Hepatocyte (in vitro differentiated cells): ENCODE measurements around the gene ASGR2. TPM values are rescaled to one million over a fixed set of nuclear protein-coding genes. Genes with fewer than 3 reads are reported as not detected.

Experiments used
- DNase-seq: peaks from one replicate; pipeline ENCODE4 v3.0.0-alpha.2; 2016; ENCODE audit warnings: low spot score
- H2AFZ ChIP-seq: fragments of 200-600 bp; sonication (generic); 2 replicates; pipeline ENCODE4 v1.6.0; 2016; ENCODE audit warnings: antibody characterized with exemption, mild to moderate bottlenecking
- H3K27ac ChIP-seq: fragments of 200-600 bp; sonication (generic); 2 replicates; pipeline ENCODE4 v1.5.1; 2016; ENCODE audit warnings: mild to moderate bottlenecking
- H3K27me3 ChIP-seq: fragments of 200-600 bp; sonication (generic); 2 replicates; pipeline ENCODE4 v1.6.1; 2016
- H3K36me3 ChIP-seq: fragments of 200-600 bp; sonication (generic); replicated peaks from 2 replicates; pipeline ENCODE4 v1.5.1; 2016; ENCODE audit warnings: low read depth; ENCODE audit not compliant: insufficient read depth
- H3K4me1 ChIP-seq: fragments of 200-600 bp; sonication (generic); 2 replicates; pipeline ENCODE4 v1.5.1; 2016; ENCODE audit warnings: mild to moderate bottlenecking, moderate library complexity; ENCODE audit not compliant: insufficient read depth
- H3K4me2 ChIP-seq: fragments of 200-600 bp; sonication (generic); 2 replicates; pipeline ENCODE4 v1.6.0; 2016
- H3K4me3 ChIP-seq: fragments of 200-600 bp; sonication (generic); 2 replicates; pipeline ENCODE4 v1.5.1; 2016; ENCODE audit warnings: mild to moderate bottlenecking
- H3K79me2 ChIP-seq: fragments of 200-600 bp; sonication (generic); 2 replicates; pipeline ENCODE4 v1.6.0; 2017; ENCODE audit warnings: mild to moderate bottlenecking
- H3K9me2 ChIP-seq: fragments of 200-600 bp; sonication (generic); replicated peaks from 2 replicates; pipeline ENCODE4 v1.6.0; 2017; ENCODE audit warnings: mild to moderate bottlenecking; ENCODE audit not compliant: insufficient read depth
- H3K9me3 ChIP-seq: fragments of 200-600 bp; sonication (generic); 2 replicates; pipeline ENCODE4 v1.5.1; 2016; ENCODE audit warnings: low read depth, mild to moderate bottlenecking
- H4K20me1 ChIP-seq: fragments of 200-600 bp; sonication (generic); 2 replicates; pipeline ENCODE4 v1.6.0; 2016; ENCODE audit warnings: mild to moderate bottlenecking; ENCODE audit not compliant: insufficient read depth, poor library complexity, severe bottlenecking
- CTCF ChIP-seq: fragments of 200-600 bp; sonication (generic); IDR thresholded peaks from 2 replicates; pipeline ENCODE4 v1.5.1; 2016; ENCODE audit warnings: antibody characterized with exemption, mild to moderate bottlenecking; ENCODE audit not compliant: poor library complexity
- EZH2 ChIP-seq: fragments of 200-600 bp; sonication (generic); IDR thresholded peaks from 2 replicates; pipeline ENCODE4 v1.6.1; 2016; ENCODE audit warnings: antibody characterized with exemption, mild to moderate bottlenecking, borderline replicate concordance
- EZH2phosphoT487 ChIP-seq: fragments of 200-600 bp; sonication (generic); IDR thresholded peaks from one replicate; pipeline ENCODE4 v1.6.1; 2018; ENCODE audit warnings: antibody characterized with exemption, mild to moderate bottlenecking, low read depth, moderate library complexity; ENCODE audit not compliant: unreplicated experiment, severe bottlenecking
- WGBS: methylation state at CpG from one replicate; pipeline ENCODE4 v1.1.6; 2016; ENCODE audit warnings: low lambda C conversion rate; ENCODE audit errors: missing lambda C conversion rate; 5-methylcytosine and 5-hydroxymethylcytosine counted together
- polyA plus RNA-seq: library from polyadenylated mRNA; unstranded; fragments of >200 nt; fragmentation: Nextera tagmentation; extraction: Ambion mirVana; gene quantifications from 2 replicates; pipeline ENCODE4 v1.2.1, GENCODE V29; 2016
- total RNA-seq: library from RNA; depleted of rRNA; stranded (reverse); fragments of >200 nt; gene quantifications from 2 replicates; pipeline ENCODE4 v1.2.3, GENCODE V29; 2014

ASGR2 gene
- total and polyA plus RNA-seq, 2 experiments from 2014 or later: 65.5 to 90.6 TPM

GRCh38 chr17:7080456-7081041, 34.1 kb downstream of the ASGR2 start:
- Histone ChIP-seq H3K27me3 (no peaks in the 10 kb centered on the region), H4K20me1 (no peaks in the 10 kb centered on the region), H3K27ac (no peak overlapping the region), H3K9me2 (no peaks in the 10 kb centered on the region), H3K4me1 (no peaks in the 10 kb centered on the region), H3K79me2 (no peaks in the 10 kb centered on the region), H3K4me3 (no peak overlapping the region), H2AFZ (no peak overlapping the region), H3K36me3 (no peaks in the 10 kb centered on the region), H3K9me3 (no peaks in the 10 kb centered on the region), H3K4me2 (no peak overlapping the region)
- TF ChIP-seq EZH2phosphoT487 (no peak), CTCF (no peak), EZH2 (no peak)
- 92% methylated on average over 10 of the region's 10 CpGs for WGBS
- no peak for DNase-seq

GRCh38 chr17:7079581-7080455, 34.8 kb downstream of the ASGR2 start, which contains the start of gene CLEC10A:
TSS of gene CLEC10A (minus strand) at chr17:7080251. CDS start at chr17:7078812, 1,439 bp downstream.
- no peak within 1 kb of the TSS for H2AFZ ChIP-seq

GRCh38 chr17:7078711-7079110, 35.9 kb downstream of the ASGR2 start:
- Histone ChIP-seq H2AFZ (no peak overlapping the region), H3K4me1 (no peaks in the 10 kb centered on the region), H3K27ac (no peak overlapping the region), H3K9me3 (no peaks in the 10 kb centered on the region), H4K20me1 (no peaks in the 10 kb centered on the region), H3K9me2 (no peaks in the 10 kb centered on the region), H3K27me3 (no peaks in the 10 kb centered on the region), H3K4me3 (no peak overlapping the region), H3K79me2 (no peaks in the 10 kb centered on the region), H3K36me3 (no peaks in the 10 kb centered on the region), H3K4me2 (no peak overlapping the region)
- no peak for DNase-seq
- TF ChIP-seq EZH2phosphoT487: no peak
- no peak for TF ChIP-seq CTCF
- no peak for TF ChIP-seq EZH2
- WGBS: 91% methylated on average over 10 of the region's 10 CpGs

More at GRCh38 chr17:7079581-7080455, 34.8 kb downstream of the ASGR2 start, which contains the start of gene CLEC10A:
- Histone ChIP-seq H3K27ac (no peak within 1 kb of the TSS), H3K9me3 (no peaks in the 10 kb centered on the region), H4K20me1 (no peaks in the 10 kb centered on the region), H3K79me2 (no peaks in the 10 kb centered on the region), H3K4me2 (no peak within 1 kb of the TSS), H3K4me3 (no peak within 1 kb of the TSS), H3K9me2 (no peaks in the 10 kb centered on the region), H3K27me3 (no peaks in the 10 kb centered on the region), H3K4me1 (no peaks in the 10 kb centered on the region), H3K36me3 (no peaks in the 10 kb centered on the region)
- TF ChIP-seq CTCF (no peak), EZH2phosphoT487 (no peak), EZH2 (no peak)
- DNase-seq: no peak
- WGBS: 81% methylated on average over 15 of the region's 15 CpGs
